COLO668 (cell line): ENCODE data around the gene EFEMP2.
"Not testable (repeated sequence)": the region's sequence is repeated elsewhere in the genome, so short reads cannot be mapped to it uniquely, and the experiment has no call there.

Source experiments
- DNase-seq: peaks from one replicate; lab custom pipeline; 2025; ENCODE audit not compliant: unreplicated experiment; lab: John Stamatoyannopoulos, UW

The EFEMP2 gene

DNA sequence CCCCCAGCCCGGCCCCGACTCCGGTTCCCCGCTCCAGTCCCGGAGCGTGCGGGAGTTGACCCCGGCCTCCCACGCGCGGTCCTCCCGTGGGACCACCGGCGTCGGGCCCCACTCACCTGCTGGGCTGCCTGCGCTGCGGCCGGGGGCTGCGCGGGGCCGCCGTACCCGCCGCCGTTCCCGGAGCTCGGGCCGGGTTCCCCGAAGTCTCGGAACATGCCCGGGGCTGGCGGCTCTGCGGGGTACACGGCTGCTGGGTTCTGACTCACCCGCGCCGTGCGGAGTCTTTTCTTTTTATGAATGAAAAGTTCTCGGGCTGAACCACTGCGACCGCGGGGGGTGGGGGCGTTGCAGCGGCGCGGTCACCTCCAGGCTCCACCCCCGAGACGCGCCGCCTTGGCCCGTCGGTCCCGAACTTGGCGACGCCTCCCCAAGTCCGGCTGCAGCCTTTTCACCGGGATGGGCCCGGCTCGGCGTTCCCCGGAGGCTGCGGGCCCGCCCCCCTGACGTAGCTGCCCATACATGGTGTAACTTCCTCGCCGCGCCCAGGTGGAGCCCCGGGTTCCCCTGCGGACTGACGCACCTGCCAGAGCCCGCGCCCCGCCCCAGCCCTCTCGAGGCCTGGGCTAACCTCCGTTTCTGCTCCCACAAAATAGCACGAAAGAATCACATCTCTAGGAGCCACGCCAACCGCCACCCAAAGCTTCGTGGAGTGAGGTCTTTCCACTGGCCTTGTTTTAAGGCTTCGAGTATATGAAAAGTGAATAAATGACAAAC lies 27.7 kb upstream of the EFEMP2 start, which contains the start of gene FOSL1:
Gene FOSL1 (minus strand): TSS at position 264 of the 774 bp plus-strand sequence. CDS start 49 bp downstream, at position 215.
- DNase-seq: peak; percentile 93

DNA sequence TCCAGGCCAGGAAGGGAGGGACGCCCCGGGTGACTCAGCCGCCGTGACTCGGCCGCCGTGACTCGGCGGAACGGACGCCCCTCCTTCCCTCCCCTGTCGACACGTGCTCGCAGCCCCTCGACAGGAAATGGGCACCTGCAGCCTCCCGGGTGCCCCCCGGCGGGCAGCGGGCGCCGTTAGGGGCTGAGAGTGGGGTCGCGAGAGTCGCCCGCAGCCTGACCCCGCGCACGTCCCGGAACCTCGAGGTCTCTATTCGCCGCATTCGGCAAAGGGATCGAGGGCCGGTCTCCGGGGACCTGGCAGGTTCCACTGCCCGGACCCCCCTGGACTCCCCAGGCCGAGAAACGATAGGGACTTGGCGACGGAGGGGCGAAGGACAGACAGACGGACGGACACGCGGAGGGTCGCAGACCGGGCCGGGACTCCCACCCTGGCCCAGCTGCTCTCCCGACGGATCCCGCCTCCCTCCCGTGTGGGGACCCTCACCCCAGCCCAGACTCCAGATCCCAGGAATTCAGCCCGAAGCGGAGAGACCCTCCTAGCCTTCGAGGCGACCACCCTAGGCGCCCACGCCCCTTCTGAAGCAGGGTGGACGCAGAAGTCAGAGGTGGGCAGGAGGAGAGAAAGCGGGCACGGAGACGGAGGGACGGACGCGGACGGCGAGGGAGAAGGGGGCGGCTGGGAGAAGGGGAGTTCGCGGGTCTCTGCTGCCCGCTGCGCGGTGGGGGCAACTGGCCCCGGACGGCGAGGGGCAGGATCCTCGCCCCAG lies 26.9 kb upstream of the EFEMP2 start:
- no peak for DNase-seq

DNA sequence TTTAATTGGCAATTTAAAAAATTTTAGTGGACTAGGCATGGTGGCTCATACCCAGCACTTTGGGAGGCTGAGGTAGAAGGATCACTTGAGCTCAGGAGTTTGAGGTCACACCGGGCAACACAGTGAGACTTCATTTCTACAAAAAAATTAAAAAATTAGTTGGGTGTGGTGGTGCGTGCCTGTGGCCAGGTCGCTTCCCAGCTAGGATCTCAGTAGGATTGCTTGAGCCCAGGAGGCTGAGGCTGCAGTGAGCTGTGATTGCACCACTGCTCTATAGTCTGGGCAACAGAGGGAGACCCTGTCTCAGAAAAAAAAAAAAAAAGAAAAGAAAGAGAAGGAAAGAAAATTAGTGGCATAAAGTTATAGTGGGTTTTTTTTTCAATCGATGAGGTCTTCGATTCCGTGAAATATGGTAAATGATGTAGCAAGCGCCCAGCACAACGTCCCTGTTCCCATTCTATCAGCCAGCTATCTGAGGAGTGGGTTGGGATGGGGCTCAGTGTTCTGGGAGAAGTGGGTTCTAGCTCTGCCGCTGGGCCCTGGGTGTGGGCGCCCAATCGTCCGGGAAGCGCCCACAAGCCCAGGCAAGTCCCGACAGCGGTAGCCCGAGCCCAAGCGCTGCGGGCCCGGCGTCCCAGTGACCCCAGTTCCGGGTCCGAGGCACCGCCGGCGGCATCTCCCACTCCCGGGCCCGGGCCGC lies 26.2 kb upstream of the EFEMP2 start:
- DNase-seq: peak; percentile 65

DNA sequence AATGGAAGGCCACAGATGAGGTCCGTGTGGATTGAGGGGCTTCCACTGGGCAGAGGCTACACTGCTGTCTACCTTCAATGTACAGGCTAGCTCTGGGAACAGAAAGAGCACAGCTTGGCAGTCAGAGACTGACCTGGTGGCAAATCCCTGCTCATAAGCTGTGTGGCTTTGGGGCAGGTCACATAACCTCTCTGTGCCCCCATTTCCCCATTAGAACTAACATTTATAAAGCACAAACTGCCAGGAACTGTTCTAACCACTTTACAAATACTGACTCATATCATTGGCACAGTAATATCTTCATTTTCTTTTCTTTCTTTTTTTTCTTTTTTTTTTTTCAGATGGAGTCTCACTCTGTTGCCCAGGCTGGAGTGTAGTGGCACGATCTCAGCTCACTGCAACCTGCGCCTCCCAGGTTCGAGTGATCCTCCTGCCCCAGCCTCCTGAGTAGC lies 24.4 kb upstream of the EFEMP2 start:
- no peak for DNase-seq

DNA sequence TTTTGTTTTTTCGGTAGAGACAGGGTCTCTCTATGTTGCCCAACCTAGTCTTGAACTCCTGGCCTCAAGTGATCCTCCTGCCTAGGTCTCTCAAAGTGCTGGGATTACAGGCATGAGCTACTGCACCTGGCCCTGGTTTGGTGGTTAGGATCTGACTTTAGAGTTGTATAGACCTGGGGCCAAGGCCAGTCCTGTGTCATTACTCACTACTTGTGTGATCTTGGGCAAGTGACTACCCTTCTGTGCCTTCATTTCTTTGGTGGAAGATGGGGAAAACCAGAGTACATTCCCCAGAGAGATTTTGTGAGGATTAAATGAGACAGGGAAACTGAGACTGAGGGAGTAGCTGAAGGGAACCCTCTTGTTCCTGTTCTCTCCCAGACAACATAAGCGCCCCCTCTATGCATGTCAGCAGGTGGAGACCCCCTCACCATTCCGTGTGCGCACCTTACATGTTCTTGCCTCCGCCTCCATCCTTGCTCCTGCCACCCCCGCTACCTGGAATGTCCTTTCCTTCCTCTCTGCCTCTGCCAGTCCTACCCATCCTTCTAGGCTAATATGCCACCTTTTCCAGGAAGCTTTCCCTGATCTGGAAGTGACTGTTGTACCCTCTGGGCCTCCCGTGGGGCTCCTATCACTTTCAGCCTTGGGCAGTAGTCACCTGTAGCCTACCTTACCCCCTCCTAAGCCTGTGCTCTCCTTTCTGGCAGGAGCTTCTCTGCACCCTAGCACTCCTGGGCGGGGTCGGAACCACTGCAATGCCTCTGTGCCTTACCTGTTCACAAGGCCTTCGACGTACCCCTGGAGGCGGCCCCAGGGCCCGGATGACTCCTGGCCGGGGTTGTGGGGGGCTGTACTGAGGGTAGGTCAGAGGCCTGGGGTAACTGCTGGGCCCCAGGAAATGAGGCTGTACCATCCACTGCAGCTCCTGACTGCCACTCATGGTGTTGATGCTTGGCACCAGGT lies 23.7 kb upstream of the EFEMP2 start:
- no peak for DNase-seq

DNA sequence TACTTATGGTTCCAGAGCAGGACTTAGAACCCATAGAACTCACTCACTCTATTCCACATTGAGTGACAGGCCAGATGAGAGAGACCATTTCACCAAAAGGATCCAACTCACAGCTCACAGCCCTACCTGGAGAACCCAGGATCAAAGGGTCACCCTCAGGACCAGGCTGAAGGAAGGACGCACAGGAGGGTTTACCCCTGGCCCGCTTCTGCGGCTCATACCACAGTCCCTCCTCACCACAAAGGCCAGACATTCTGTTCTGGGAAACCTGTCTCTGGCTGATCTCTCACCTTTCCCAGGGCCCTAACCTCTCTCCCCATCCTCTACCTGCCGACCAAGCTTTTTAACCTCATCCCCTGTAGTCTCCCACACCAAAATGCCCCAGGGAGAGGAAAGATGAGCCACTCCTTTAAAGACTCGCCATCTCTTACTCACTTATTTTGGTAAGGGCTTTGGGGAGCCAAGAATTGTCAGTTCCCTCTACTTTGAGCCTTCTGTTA lies 22.9 kb upstream of the EFEMP2 start:
- DNase-seq: no peak

DNA sequence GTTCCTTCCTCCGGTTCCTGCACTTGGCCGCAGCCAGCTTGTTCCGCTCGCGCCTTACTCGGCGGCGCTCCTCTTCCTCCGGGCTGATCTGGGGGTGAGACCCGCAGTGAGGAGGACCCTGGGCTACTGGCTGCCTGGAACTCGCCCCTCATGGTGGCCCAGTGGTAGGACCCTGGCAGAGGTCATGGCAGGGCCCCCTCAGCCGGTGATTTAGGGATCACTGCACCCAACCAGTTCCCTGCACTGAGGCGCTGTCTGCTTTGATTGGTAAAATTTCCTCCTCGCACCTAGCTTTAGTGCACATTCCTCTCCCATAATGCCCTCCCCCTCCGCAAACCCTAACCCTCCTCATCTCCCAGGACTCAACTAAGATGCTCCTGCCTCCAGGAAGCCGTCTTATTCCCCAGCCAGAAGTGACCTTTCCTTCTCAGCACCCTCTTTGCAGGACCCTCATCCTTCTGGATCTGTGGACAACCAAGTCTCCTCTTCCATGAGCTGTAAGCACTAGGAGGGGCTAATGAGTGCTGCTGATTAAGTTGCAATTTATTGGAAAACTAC lies 21.5 kb upstream of the EFEMP2 start:
- no peak for DNase-seq

DNA sequence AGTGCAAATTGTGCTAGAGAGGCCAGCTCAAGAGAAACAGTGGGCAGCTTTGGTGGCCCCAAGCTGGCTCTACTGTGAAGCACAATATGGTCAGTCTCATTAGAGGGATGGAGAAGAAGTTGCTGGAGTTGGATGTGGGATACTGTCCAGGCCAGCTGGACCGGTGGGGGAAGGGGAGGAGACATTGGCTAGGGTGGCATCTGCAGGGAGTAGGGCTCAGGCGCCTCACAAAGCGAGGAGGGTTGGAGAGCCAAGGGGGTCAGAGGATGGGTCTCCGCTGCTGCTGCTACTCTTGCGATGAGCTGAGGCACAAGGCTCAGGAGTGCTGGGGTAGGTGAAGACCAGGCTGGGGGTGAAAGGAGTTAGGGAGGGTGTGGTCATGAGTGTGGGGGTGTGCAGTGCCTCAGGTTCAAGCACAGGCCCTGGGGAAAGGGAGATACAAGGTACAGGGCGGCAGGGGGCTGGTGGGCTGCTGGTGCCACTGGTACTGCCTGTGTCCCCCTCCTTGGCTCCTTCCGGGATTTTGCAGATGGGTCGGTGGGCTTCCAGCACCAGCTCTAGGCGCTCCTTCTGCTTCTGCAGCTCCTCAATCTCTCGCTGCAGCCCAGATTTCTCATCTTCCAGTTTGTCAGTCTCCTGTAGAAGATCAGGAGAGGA lies 20.2 kb upstream of the EFEMP2 start:
- no peak for DNase-seq

DNA sequence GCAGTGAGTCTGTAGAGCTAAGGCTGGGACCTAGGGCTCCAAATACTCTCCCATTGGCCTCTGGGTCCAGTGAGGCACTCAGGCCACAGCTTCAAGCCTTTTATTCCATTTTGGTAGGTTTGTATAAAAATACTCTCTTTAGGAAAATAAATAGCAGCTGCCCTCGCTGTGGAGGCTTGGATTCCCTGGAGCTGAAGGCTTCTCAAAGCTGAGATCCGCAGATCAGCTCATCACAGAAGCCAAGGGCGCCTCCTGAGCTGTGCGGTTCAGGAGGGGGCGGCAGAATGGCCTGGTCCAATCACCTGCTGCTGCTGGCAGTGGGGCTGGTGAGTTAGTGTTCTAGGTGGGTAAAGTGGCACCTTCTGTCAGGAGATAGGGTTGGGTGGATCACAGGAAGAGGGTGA lies 19.5 kb upstream of the EFEMP2 start:
- not testable (repeated sequence) for DNase-seq

DNA sequence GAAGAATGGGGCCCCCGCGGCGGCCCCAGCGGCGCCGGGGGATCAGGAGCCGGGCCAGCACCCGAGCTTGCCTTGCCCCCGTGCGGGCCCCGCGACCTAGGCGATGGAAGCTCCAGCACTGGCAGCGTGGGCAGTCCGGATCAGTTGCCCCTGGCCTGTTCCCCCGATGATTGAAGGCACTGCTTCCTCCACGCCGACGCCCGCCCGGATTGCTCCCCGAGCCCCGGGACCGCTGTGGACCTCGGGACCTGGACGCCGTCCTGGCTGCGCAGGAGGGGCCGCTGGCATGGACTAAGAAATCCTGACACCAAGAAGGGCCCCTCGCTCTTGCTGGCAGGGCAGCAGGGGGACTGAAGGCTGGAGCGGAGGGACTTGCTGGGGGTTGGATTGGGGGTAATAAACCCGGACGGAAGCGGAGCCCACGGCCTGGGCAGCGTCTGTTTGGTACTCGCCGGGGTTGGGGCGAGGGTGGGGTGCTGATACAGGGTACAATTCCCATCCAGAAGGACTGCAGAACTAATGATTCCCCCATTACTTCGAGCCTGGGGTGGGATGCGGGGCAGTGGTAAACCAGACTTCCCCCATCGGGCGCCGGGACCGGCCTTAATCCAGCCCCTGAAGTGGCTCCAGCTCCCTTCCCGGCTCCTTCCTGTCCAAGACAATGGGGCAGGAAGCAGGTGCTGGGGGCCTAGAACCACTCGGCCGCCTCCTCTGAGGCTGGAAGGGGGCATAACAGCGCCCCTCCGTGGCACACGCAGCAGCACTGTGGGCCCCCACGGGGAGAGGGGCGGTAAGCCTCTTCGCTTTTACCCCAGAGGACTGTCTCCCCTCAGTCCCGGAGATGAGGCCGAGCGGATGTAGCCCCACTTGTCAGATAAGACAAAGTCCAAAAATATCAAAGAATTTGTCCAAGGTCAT lies 18.9 kb upstream of the EFEMP2 start:
- peak; percentile 70 for DNase-seq

DNA sequence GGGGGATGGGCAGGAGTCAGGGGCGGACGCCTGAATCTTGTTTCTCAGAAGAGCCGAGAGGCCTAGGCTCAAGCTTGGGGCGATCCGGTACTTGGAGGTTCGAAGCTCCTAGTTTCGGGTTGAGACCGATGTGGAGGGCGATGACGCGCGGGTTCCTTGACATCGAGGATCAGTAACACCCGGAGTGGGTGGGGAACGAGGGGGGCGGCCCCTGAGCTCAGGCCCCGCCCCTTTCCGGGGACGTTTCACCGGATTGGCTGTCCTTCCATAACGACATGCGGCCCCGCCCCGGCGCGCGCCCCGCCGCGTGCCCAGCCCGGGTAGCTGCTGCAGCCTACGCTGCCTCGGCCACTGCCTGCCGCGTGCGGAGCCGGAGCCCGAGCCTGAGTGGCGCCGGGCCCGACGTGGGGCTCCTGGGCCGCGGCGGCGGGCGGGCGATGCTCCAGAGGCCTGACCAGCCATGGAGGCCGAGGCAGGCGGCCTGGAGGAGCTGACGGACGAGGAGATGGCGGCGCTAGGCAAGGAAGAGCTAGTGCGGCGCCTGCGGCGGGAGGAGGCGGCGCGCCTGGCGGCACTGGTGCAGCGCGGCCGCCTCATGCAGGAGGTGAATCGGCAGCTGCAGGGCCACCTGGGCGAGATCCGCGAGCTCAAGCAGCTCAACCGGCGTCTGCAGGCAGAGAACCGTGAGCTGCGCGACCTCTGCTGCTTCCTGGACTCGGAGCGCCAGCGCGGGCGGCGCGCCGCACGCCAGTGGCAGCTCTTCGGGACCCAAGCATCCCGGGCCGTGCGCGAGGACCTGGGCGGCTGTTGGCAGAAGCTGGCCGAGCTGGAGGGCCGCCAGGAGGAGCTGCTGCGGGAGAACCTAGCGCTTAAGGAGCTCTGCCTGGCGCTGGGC lies 18.0 kb upstream of the EFEMP2 start, which contains the start of gene CCDC85B:
Gene CCDC85B (plus strand): TSS at position 350 of the 895 bp plus-strand sequence. CDS start 111 bp downstream, at position 461.
- DNase-seq: peak; percentile 98

DNA sequence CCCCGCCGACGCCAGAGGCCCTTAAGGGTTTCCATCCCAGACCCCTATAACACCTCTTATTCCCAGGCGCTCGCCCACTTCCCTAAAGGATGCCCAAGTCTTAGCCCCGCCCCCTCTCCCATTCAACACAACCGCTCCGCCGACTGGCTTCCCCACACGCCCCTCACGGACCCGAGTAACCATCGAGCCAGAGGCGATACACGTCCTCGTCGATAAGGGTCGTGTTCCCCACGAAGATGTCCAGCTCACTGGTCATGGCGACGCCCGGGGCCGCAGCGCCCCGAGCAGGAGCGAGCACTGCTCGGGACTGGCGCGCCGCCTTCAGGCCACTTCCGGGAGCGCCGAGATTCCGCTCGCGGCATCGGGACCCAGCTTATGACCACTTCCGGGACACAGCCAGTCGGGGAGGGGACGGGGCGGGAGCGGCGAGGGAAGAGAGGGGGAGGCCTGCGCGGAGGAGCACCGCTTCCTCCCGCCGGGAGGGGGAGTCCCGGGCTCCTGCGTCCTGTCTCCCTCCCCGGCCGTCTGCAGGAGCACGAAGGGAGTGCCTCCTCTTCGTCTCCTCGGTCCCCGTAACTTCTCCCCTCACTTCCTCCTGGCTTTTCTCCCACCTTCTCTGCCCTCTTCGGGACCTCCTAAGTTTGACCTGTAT lies 15.7 kb upstream of the EFEMP2 start, which contains the start of gene FIBP:
Gene FIBP (minus strand): TSS at position 309 of the 652 bp plus-strand sequence. CDS start 53 bp downstream, at position 256.
- peak; percentile 97 for DNase-seq

DNA sequence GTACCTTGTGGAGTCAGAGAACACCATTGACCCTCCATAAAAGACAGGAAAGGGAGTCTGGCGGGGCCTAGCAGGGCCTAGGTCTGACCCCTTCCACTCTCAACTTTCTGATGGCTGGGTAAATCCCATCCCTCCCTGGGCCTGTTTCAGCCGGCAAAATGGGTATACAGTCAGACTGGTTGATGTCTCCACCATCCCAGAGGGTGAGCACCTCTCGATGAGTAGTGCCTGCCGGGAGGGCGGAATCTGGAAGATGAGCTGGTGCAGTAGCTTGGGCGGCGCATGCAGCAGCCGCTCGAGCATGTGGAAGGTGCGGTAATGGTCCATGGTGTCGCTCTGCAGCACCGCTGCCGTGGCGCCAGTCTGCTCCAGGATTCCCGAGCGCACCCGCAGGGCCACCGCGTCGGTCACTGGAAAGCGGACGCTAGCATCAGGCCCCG lies 15.1 kb upstream of the EFEMP2 start:
- no peak for DNase-seq

DNA sequence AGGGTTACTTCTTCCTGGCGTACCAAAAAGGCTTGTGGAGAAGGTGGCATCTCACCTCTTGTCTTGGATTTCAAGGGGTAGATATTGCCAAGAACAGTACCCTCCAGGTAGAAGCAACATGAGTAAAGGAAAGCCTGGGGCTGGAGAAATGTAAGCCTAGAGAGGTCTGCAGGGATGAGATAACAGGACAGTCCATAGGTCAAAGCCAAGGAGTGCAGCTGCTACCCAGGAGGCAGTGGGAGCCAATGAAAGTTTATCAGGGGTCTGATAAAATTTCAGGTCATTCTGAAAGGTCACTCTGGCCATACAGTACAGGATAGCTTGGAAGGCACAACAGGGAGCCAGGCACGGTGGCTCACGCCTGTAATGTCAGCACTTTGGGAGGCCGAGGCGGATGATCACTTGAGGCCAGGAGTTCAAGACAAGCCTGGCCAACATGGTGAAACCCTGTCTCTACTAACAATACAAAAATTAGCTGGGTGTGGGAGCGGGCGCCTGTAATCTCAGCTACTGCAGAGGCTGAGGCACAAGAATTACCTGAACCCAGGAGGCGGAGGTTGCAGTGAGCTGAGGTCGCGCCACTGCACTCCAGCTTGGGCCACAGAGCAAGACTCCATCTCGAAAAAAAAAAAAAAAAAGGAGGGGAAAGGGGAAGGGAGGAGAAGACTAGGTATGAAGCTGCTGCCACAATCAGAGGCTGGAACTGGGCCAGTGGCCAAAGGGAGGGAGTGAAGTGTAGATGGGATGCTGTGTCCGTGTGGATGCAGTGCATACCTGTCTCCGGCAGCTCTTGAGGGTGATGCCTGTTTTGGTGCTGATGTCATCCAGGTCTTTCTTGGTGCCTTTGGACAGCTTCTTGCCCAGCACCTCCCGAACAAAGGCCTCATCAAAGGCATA lies 14.5 kb upstream of the EFEMP2 start:
- no peak for DNase-seq

DNA sequence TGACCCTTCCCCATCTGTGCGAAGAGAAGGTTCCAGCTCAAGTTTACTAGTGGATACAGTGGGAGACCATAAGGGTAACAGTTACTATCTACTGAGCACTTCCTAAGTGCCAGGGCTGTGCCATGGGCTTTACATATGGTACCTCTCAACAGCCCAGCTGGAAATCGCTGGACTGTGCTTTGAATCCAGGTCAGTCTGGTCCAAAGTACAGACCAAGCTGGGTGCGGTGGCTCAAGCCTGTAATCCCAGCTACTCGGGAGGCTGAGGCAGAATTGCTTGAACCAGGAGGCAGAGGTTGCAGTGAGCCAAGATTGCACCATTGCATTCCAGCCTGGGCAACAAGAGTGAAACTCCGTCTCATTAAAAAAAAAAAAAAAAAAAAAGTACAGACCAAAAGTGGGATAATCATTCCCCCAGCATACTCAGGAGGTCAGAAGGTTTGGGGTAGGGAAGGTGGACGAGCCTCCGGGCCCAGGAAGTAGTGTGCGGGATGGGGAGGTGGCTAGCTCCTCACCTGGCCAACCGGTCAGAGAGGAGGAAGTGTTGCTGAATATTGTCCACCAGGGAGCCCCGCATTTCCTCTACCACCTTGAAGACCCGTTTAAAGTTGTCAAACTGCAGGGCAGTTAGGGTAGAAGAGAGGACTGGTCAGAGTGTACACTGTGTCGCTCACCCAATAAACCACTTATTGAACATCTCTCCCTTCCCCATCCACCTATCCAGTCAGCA lies 13.4 kb upstream of the EFEMP2 start:
- no peak for DNase-seq
